ENCODE results near the gene RAPGEF1. TPM values are rescaled to one million over a fixed set of nuclear protein-coding genes. Genes with fewer than 3 reads are reported as not detected.

RAPGEF1 gene
- total and polyA plus RNA-seq, 9 of the 15 experiments (the other 6 are each of a cell fraction or from before 2014, with no cell fraction given) = 0.06 to 44.1 (median 19.9) TPM

GRCh38 chr9:131734165-131734610, 5.7 kb downstream of the RAPGEF1 start:
- peaks cover 21 to 24% of the 10 kb centered on the region in 2 experiments for H3K4me1 ChIP-seq (replicated peaks in 1 of 2; ENCODE audit: control insufficient read depth in 2 of 2, insufficient read depth in 2 of 2, low read length in 2 of 2)
- H3K4me2 ChIP-seq (ENCODE audit: insufficient read depth, low read length) = no peak overlapping the region; the same call in 1 of the 2 replicates
- no peak for DNase-seq (ENCODE audit: extremely low read depth in 1 of 4, low spot score in 3 of 4)
- CTCF ChIA-PET (ENCODE audit: low intra/inter-chr PET ratio) = no interaction called here
- ATAC-seq = no peak
- no peak for FAIRE-seq
- no peaks in the 10 kb centered on the region for H3K9me3 ChIP-seq (replicated peaks; ENCODE audit: control insufficient read depth, insufficient read depth, low read depth, low read length)
- H3K9ac ChIP-seq (ENCODE audit: insufficient read depth in 1 of 2, low read depth in 2 of 2, low read length in 2 of 2) = no peak overlapping the region
- H3K27me3 ChIP-seq (ENCODE audit: control insufficient read depth in 2 of 2, insufficient read depth in 2 of 2, low read length in 2 of 2) = no peaks in the 10 kb centered on the region
- H3K36me3 ChIP-seq (ENCODE audit: control insufficient read depth, insufficient read depth, low read length) = peaks cover 6% of the 10 kb centered on the region; the same call in 1 of the 3 replicates
- H4K20me1 ChIP-seq (replicated peaks; ENCODE audit: control insufficient read depth, insufficient read depth, low read length) = peaks cover 54% of the 10 kb centered on the region
- in situ Hi-C loops (cut with MboI) = no loop called here
- no peak overlapping the region for H3K4me3 ChIP-seq
- H3K79me2 ChIP-seq (ENCODE audit: control insufficient read depth, insufficient read depth, low read length) = peaks cover 61% of the 10 kb centered on the region
- no peak overlapping the region for H2AFZ ChIP-seq (ENCODE audit: low read depth, low read length)
- H3K9me1 ChIP-seq (ENCODE audit: control insufficient read depth, insufficient read depth, low read length) = peaks cover 4% of the 10 kb centered on the region
- 55% methylated on average over 6 of the region's 6 CpGs for WGBS (ENCODE audit: insufficient coverage, low coverage, missing lambda C conversion rate)
- POLR2A ChIA-PET = interaction anchor here (0.9 kb wide), 1 partner anchor 231 kb away, joined by 3 read pairs; the partner anchor contains the start of gene POMT1
- BruUV-seq (replicated peaks) = no TSS peak
- peak overlapping the region; percentile 21; the same call in 1 of the 3 replicates for H3K27ac ChIP-seq (ENCODE audit: extremely low read depth, low read depth, low read length)
- intact Hi-C loops (cut with micrococcal nuclease) = loop anchor here (2.0 kb wide), 1 partner anchor 19 kb away; no protein-coding TSS in a partner anchor
- TF ChIP-seq EP300 (IDR thresholded peaks at IDR 0.05; ENCODE audit: low read length) = no peak
- TF ChIP-seq BCOR (IDR thresholded peaks at IDR 0.05) = no peak
- no peak for TF ChIP-seq ZNF140 (CRISPR knock-in tag; IDR thresholded peaks at IDR 0.05)
- TF ChIP-seq ZNF518B (CRISPR knock-in tag; IDR thresholded peaks at IDR 0.05) = no peak
- no peak for TF ChIP-seq SMAD2 (IDR thresholded peaks at IDR 0.05; ENCODE audit: low read depth, low read length)
- TF ChIP-seq ZNF512 (tag; IDR thresholded peaks at IDR 0.05) = no peak
- TF ChIP-seq MAFK (IDR thresholded peaks at IDR 0.05; ENCODE audit: low read length) = no peak
- no peak for TF ChIP-seq HDAC3 (IDR thresholded peaks at IDR 0.05; ENCODE audit: borderline replicate concordance, partially characterized antibody)
- TF ChIP-seq REST (IDR thresholded peaks at IDR 0.05; ENCODE audit: borderline replicate concordance) = no peak
- no peak for TF ChIP-seq REST (CRISPR knock-in tag; IDR thresholded peaks at IDR 0.05; ENCODE audit: low read depth)
